Measurements from ENCODE around the gene STON2.
"Not testable (repeated sequence)": the region's sequence is repeated elsewhere in the genome, so short reads cannot be mapped to it uniquely, and the experiment has no call there.

Gene STON2

GRCh38 chr14:81260732-81261131 is 139.4 kb downstream of the STON2 start:
- no peak for DNase-seq

- DNase-seq: no peak
Observed at GRCh38 chr14:81256289-81256960, 143.7 kb downstream of the STON2 start.

DNA sequence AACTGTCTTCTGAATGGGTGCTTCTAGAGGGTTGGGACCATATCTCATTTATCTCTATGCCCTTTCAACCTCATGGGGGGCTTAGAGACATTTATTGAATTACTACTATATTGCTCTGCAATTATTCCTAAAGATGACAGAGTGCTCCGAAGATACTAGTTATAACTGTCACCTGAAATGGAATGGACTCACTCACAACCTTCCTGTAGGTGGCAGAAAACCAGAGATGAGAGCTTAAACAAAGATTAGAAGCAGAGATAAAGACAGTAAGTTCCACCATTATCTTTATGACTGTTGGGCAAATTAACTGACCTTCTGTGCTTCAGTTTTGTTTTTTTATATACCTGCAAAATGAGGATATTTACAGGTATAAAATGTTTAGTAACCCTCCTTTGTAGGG is 147.8 kb downstream of the STON2 start:
- DNase-seq: no peak

GRCh38 chr14:81247271-81247766 is 152.8 kb downstream of the STON2 start:
- no peak for DNase-seq

GRCh38 chr14:81246461-81247270 is 153.5 kb downstream of the STON2 start:
- DNase-seq: peak; percentile 9

DNA sequence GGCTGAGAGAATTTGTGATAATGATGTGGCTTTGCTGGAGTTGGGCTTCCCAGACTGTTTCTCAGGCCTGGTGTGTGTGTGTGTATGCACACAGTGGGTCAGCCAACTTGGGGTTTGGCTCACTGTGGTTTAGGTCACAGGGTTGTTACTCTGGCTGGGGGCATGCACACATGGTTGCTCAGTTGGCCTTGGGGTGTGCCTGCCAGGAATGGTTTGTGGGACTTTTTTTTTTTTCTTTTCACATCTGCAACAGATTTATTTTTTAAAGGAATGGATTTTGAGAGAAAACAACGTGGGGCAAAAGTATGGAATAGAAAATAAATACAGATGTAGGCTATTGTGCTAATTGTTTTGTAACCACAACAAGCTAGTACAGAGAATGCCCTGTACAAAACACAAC is 154.4 kb downstream of the STON2 start:
- no peak for DNase-seq

DNA sequence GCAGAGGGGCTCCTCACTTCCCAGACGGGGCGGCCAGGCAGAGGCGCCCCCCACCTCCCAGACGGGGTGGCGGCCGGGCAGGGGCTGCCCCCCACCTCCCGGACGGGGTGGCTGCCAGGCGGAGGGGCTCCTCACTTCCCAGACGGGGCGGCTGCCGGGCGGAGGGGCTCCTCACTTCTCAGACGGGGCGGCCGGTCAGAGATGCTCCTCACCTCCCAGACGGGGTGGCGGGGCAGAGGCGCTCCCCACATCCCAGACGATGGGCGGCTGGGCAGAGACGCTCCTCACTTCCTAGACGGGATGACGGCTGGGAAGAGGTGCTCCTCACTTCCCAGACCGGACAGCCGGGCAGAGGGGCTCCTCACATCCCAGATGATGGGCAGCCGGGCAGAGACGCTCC is 155.7 kb downstream of the STON2 start:
- DNase-seq: not testable (repeated sequence)

DNA sequence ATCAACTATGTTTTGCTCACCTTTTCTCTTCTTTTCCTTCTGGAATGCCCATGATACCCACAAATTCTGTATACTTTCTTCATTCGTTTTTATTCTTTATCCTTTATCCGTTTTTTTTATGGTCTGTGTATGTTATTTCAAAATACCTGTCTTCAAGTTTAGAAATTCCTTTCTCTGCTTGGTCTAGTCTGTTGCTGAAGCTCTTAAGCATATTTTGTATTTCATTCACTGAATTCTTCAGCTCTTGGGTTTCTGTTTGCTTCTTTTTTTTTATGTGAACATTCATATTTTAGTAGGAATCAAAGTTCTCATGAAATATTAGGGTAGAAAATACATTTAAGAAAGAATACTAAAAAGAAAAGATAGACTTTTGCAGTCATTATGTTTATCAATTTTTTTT is 156.6 kb downstream of the STON2 start:
- DNase-seq: no peak

DNA sequence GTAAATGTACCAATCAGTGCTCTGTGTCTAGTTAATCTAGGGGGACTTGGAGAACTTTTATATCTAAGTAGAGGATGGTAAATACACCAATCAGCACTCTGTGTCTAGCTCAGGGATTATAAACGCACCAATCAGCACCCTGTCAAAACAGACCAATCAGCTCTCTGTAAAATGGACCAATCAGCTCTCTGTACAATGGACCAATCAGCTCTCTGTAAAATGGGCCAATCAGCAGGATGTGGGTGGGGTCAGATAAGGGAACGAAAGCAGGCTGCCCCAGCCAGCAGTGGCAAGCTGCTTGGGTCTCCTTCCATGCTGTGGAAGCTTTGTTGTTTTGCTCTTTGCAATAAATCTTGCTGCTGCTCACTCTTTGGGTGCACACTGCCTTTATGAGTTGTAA is 163.3 kb downstream of the STON2 start:
- not testable (repeated sequence) for DNase-seq

- no peak for DNase-seq
Observed at GRCh38 chr14:81236138-81236537, 164.0 kb downstream of the STON2 start.

DNA sequence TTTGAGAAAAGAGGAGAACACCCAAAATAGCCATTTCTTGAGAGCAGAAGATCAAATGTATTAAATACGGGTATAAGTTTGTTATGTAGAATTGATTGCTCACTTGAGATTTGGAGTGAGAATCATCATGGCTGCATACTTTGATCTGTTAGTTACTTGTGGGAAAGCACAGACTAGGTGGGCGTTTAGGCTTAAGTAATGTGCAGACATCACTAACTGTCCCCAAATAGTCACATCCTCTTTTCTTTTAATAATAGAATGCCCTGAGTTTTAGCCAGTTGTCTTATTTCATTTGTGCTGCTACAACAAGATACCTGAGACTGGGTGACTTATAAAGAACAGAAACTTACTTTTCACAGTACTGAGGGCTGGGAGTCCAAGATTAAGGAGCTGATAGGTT is 165.0 kb downstream of the STON2 start:
- DNase-seq: no peak

- DNase-seq: no peak
Observed at GRCh38 chr14:81234278-81234677, 165.8 kb downstream of the STON2 start.

DNA sequence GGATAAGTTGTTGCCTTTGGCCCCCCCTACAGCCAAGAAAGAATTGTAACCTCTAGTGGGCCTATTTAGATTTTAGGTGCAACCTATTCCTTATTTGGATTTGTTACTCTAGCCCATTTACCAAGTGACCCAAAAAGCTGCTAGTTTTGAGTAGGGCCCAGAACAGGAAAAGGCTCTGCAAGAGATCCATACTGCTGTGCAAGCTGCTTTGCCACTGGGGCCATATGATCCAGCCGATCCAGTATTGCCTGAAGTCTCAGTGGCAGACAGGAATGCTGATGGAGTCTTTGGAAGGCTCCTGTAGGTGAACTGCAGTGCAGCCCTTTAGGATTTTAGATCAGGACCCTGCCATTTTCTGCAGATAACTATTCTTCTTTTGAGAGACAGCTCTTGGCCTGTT is 166.5 kb downstream of the STON2 start:
- no peak for DNase-seq

DNA sequence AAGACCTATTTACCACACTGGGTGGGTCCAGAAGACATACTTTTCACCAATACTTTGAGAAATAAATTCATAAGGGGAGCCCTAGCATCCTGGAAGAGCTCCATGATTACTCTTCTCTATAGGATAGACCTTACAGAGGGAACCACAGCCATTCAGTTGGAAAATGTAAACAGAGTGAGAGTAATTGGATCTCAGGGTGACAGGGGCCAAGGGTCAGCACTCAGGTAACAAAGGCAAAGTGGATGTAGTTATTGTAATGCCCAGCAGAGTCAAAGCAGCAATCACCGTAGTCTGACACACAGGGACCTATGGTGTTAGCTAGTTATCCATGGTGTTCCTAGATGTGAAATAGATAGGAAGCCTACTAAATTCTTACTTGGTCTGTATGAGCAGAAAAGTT is 168.6 kb downstream of the STON2 start:
- no peak for DNase-seq

DNA sequence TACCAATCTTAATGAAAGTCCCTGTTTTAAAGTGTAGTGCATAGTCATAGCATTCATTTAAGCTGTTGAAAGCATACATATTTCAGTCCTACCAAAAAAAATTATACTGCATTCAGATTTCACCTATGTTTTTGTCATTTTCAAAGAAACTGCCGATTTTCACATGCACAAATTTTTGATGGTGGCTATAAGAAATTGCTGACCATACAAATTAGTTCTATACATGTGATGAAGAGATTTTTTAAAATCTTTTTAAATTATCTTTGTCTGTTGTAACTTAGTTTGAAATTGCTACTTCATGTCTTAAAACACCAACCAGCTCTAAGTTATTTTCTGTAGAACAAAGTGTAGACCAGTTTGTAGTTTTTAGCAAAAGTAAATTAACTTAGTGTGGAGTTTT is 175.9 kb downstream of the STON2 start:
- no peak for DNase-seq

GRCh38 chr14:81223788-81224187 is 176.3 kb downstream of the STON2 start:
- DNase-seq: not testable (repeated sequence)

DNA sequence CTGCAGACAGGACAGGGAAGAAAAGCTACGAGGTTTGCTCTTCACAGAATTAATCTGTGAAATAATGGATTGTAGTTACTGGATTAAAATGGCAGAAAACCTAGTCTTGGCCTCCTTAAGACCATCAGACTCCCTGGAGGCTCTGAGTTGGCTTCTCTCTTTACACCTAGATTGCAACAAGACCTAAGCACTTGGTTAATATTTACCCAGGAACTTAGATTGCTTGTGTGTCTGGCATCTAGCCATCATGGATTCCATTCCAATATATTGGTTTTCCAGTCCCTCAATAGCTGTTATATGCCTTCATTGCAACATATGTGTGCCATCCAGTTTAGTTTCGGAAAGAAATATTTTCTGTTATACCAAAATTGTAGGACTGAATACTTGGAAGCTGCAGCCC is 177.4 kb downstream of the STON2 start:
- DNase-seq: no peak

- DNase-seq: no peak
Observed at GRCh38 chr14:81222126-81222525, 178.0 kb downstream of the STON2 start.

DNA sequence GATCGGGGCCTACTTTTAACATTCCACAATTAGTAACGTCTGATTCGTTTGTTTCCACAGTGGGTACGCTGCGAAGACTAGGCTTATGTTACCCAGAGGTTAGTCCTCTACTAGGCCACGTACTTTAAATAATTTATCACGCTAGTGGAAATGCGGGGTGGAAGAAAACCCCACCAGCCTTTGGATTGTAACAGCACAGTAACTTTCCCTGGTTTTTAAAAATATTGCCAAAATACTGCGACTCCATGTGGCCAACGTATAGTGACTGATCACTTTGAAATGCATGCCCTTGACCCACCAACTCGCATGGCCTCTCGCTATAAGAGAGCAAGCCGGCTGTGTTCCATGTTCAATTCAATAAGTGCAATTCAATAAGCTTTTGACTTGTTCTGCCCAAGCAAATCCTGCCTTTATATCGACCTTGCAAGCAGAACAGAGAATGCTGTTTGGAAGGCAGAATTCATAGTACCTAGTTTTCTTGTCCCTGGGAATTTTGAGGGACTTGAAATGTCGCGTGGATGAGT is 178.5 kb downstream of the STON2 start:
- DNase-seq: no peak

- DNase-seq: peak; percentile 95
Observed at GRCh38 chr14:81220830-81221578, 179.1 kb downstream of the STON2 start, which contains the start of gene GTF2A1. GTF2A1 (minus strand) TSS chr14:81220959; CDS start chr14:81220518, 441 bp downstream.

GRCh38 chr14:81220580-81220829 is 179.6 kb downstream of the STON2 start:
- no peak for DNase-seq

DNA sequence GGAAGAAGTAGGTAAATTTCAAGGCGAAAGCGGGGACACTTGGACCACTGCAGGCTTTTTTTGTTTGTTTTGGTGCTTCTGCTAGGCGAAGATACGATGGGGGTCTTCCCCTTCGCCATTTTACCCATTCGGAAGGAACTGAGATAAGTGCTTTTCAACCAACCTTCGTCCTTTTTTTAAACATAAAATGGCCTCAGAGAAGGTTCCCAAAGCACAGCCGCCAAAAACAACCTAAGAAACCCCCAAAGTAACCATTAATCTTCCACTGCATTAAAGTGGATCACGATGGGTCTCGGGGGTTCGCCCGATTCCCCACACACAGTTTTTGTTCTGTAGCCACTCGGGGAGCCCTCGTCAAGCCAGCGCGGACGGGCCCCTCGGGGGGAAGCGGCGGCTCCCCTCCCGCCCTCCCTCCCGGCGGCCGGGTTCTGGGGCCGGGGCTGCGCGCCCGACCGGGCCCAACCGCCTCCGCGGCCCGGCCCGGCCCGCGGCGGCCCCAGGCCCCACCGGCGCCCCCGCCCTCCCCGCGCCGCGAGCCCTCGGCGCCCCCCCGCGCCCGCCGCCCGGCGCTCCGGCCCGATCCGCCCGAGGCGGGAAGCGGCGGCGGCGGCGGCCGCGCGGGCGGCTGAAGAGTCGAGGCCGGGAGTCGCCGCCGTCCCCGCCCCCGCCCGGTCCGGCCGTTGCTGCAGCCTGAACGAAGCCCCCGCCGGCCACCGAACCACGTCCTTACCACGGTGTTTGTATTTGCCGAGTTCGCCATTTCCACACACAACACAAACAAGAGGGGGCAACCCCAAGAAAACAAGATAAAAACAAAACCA is 180.2 kb downstream of the STON2 start:
- DNase-seq: peak; percentile 39
